ENCODE measurements around the gene DDB1. TPM values are rescaled to one million over a fixed set of nuclear protein-coding genes. Genes with fewer than 3 reads are reported as not detected.

Gene DDB1
- total and polyA plus RNA-seq, 10 of the 15 experiments (the other 5 are each of a cell fraction or from before 2014, with no cell fraction given), result 136 to 272 (median 216) TPM

- TF ChIP-seq BRCA1 (IDR thresholded peaks at IDR 0.05; ENCODE audit: low read depth, low read length) (no peak), TCF3 (IDR thresholded peaks at IDR 0.05; ENCODE audit: borderline replicate concordance, insufficient read depth, low read depth, low read length) (no peak)
Measured at GRCh38 chr11:61354208-61354607, 21.3 kb upstream of the DDB1 start (continued).

- Histone ChIP-seq H3K9me3 (replicated peaks; ENCODE audit: control insufficient read depth, insufficient read depth, low read length) (no peaks in the 10 kb centered on the region), H3K36me3 (ENCODE audit: control insufficient read depth in 2 of 2, insufficient read depth in 2 of 2, low read length in 1 of 2) (peaks cover 19 to 23% of the 10 kb centered on the region in 2 experiments), H3K27me3 (replicated peaks in 1 of 2; ENCODE audit: control insufficient read depth in 2 of 2, insufficient read depth in 2 of 2, low read length in 1 of 2) (no peaks in the 10 kb centered on the region), H4K20me1 (ENCODE audit: control insufficient read depth, insufficient read depth) (no peaks in the 10 kb centered on the region), H3K4me2 (ENCODE audit: control insufficient read depth, insufficient read depth) (peak overlapping the region; percentile 67), H3K79me2 (ENCODE audit: control insufficient read depth, insufficient read depth, low read length) (peaks cover 10% of the 10 kb centered on the region), H3K9ac (ENCODE audit: control insufficient read depth, insufficient read depth, low read length) (no peak overlapping the region), H3K4me1 (ENCODE audit: control insufficient read depth, insufficient read depth, low read length) (peaks cover 22% of the 10 kb centered on the region), H2AFZ (ENCODE audit: control insufficient read depth, low read depth, low read length) (no peak overlapping the region), H3K27ac (ENCODE audit: control insufficient read depth, insufficient read depth) (no peak overlapping the region), H3K4me3 (no peak overlapping the region)
- ATAC-seq (no peak), FAIRE-seq (no peak), DNase-seq (ENCODE audit: low read depth, low spot score) (no peak)
- ChIA-PET RAD21 (ENCODE audit: unreplicated experiment) (interaction anchor here (2.6 to 13.0 kb wide), 2 partner anchors 18 to 32 kb away, joined by 17 to 172 read pairs; partner anchors contain the start of genes DDB1 and TKFC), SMC1A (ENCODE audit: uncharacterized antibody, unreplicated experiment) (interaction anchor here (0.9 to 12.8 kb wide), 5 partner anchors 10 to 39 kb away, joined by 3 to 243 read pairs (median 84); partner anchors contain the start of genes DDB1, TKFC and TMEM216), CTCF (interaction anchor here (0.7 to 23.9 kb wide), 6 partner anchors 10 to 76 kb away, joined by 3 to 387 read pairs (median 4); partner anchors contain the start of gene TMEM216), POLR2A (interaction anchor here (1.1 to 1.6 kb wide), 4 partner anchors 8 to 18 kb away, joined by 3 to 5 read pairs (median 4); partner anchors contain the start of genes CYB561A3 and TMEM138)
- intact Hi-C loops (cut with micrococcal nuclease; ENCODE audit: unreplicated experiment), result no loop called here
- in situ Hi-C loops (cut with MboI), result no loop called here
- TF ChIP-seq E2F8 (IDR thresholded peaks at IDR 0.05; ENCODE audit: low read depth, partially characterized antibody) (no peak), MXI1 (IDR thresholded peaks at IDR 0.05; ENCODE audit: low read depth, low read length) (no peak), POLR2AphosphoS2 (IDR thresholded peaks at IDR 0.05; ENCODE audit: low read depth, low read length) (no peak), RUNX3 (IDR thresholded peaks at IDR 0.05; ENCODE audit: low read length) (no peak), DPF2 (IDR thresholded peaks at IDR 0.05) (no peak), NR2C2 (IDR thresholded peaks at IDR 0.05; ENCODE audit: borderline replicate concordance, control insufficient read depth, insufficient read length, low read depth) (no peak), KDM1A (IDR thresholded peaks at IDR 0.05; ENCODE audit: borderline replicate concordance) (no peak), RBBP5 (conservative IDR thresholded peaks at IDR 0.05) (no peak), MEF2A (IDR thresholded peaks at IDR 0.05; ENCODE audit: insufficient read depth, low read depth, low read length) (no peak), MTA3 (IDR thresholded peaks at IDR 0.05; ENCODE audit: borderline replicate concordance, low read length) (no peak), PKNOX1 (IDR thresholded peaks at IDR 0.05) (no peak), GABPA (IDR thresholded peaks at IDR 0.05; ENCODE audit: low read depth) (no peak), PBX3 (IDR thresholded peaks at IDR 0.05; ENCODE audit: insufficient replicate concordance, low read depth, low read length) (no peak), STAT3 (IDR thresholded peaks at IDR 0.05; ENCODE audit: low read depth, low read length) (no peak)
- no TSS peak for BruUV-seq (replicated peaks)
- WGBS (ENCODE audit: insufficient coverage, insufficient replicate concordance, low lambda C conversion rate, missing lambda C conversion rate), result 53% methylated on average over 15 of the region's 15 CpGs
Measured at GRCh38 chr11:61353131-61354067, 20.5 kb upstream of the DDB1 start.

All from GM12878 (cell line).